SKM-1 treated with dmso at 0.1 percent for 144 hours (cell line): ENCODE measurements around the gene DNAH8.
"Not testable (repeated sequence)": the region's sequence is repeated elsewhere in the genome, so short reads cannot be mapped to it uniquely, and the experiment has no call there.

Experiments
- DNase-seq: peaks from one replicate; lab custom pipeline; 2025; ENCODE audit not compliant: unreplicated experiment; lab: John Stamatoyannopoulos, UW

DNAH8 gene

GRCh38 chr6:38877721-38878120 lies 162.6 kb downstream of the DNAH8 start:
- no peak for DNase-seq

- no peak for DNase-seq
Measured at GRCh38 chr6:38882157-38882556, 167.0 kb downstream of the DNAH8 start.

- DNase-seq = no peak
Measured at GRCh38 chr6:38897507-38897906, 182.4 kb downstream of the DNAH8 start.

- no peak for DNase-seq
Measured at GRCh38 chr6:38901802-38902522, 186.9 kb downstream of the DNAH8 start.

- DNase-seq = no peak
Measured at GRCh38 chr6:38906582-38906981, 191.5 kb downstream of the DNAH8 start.

GRCh38 chr6:38907264-38907663 lies 192.2 kb downstream of the DNAH8 start:
- no peak for DNase-seq

- no peak for DNase-seq
Measured at GRCh38 chr6:38909015-38909730, 194.1 kb downstream of the DNAH8 start.

- no peak for DNase-seq
Measured at GRCh38 chr6:38910207-38910606, 195.1 kb downstream of the DNAH8 start.

- no peak for DNase-seq
Measured at GRCh38 chr6:38912378-38912777, 197.3 kb downstream of the DNAH8 start.

- no peak for DNase-seq
Measured at GRCh38 chr6:38915205-38915925, 200.3 kb downstream of the DNAH8 start.

GRCh38 chr6:38921540-38921939 lies 206.4 kb downstream of the DNAH8 start:
- DNase-seq = not testable (repeated sequence)

- DNase-seq = no peak
Measured at GRCh38 chr6:38924791-38925509, 209.8 kb downstream of the DNAH8 start.

- no peak for DNase-seq
Measured at GRCh38 chr6:38929560-38929959, 214.4 kb downstream of the DNAH8 start.

- DNase-seq = peak; percentile 7
Measured at GRCh38 chr6:38933426-38933825, 218.3 kb downstream of the DNAH8 start.

GRCh38 chr6:38935051-38935450 lies 219.9 kb downstream of the DNAH8 start:
- DNase-seq = no peak

- DNase-seq = no peak
Measured at GRCh38 chr6:38937839-38938613, 222.9 kb downstream of the DNAH8 start.

- no peak for DNase-seq
Measured at GRCh38 chr6:38938741-38939140, 223.6 kb downstream of the DNAH8 start.

GRCh38 chr6:38942442-38942841 lies 227.3 kb downstream of the DNAH8 start:
- DNase-seq = no peak

GRCh38 chr6:38942965-38943364 lies 227.9 kb downstream of the DNAH8 start:
- no peak for DNase-seq

GRCh38 chr6:38943964-38944363 lies 228.9 kb downstream of the DNAH8 start:
- no peak for DNase-seq
